ENCODE data around the gene KRT24. TPM values are rescaled to one million over a fixed set of nuclear protein-coding genes. Genes with fewer than 3 reads are reported as not detected.

The KRT24 gene
- total and polyA plus RNA-seq, 3 donors from 2014 or later: 0.12 TPM; not detected in 2

DNA sequence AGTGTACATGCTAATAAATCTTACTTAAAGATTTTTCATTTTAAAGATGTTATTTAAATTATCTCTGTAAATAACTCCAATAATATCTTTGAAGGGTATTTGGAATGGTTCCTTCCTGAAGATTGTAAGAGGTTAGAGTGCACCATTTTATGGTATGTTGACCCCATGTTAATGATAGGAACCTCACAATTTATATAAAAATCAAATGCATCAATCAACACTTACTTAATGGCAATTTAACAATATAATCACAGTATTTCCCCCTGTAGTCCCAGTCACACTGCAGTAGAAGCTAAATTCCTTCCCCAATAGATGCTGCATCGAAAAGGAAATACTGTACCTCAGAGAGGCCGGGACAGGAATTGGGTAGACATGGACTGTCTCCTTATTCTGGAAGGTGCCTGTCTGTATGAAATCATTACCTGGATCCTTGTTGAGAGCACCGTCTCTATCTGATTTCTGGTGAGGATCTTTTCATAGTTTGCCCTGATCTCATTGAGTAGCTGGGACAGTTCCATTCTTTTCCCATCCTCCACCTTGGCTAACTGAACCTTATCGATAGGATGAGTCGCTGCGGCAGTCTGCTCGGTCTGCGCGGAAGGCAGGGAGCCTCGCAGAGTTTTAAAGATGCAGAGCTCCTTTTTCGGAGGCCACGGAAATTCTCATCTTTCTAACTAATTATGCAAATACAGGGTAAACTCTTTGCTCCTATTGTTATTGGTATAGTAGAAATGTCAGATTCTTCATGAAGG is 38.8 kb downstream of the KRT24 start, which contains the start of gene KRT222:
TSS of gene KRT222 (minus strand) at position 596 of the 752 bp plus-strand sequence. CDS start at position 518, 78 bp downstream.
- intact Hi-C loops (cut with DNase I; ENCODE audit: low total_unique reads): no loop called here
- TF ChIP-seq POLR2A (IDR thresholded peaks at IDR 0.05): no peak
- TF ChIP-seq, protein P1, sequence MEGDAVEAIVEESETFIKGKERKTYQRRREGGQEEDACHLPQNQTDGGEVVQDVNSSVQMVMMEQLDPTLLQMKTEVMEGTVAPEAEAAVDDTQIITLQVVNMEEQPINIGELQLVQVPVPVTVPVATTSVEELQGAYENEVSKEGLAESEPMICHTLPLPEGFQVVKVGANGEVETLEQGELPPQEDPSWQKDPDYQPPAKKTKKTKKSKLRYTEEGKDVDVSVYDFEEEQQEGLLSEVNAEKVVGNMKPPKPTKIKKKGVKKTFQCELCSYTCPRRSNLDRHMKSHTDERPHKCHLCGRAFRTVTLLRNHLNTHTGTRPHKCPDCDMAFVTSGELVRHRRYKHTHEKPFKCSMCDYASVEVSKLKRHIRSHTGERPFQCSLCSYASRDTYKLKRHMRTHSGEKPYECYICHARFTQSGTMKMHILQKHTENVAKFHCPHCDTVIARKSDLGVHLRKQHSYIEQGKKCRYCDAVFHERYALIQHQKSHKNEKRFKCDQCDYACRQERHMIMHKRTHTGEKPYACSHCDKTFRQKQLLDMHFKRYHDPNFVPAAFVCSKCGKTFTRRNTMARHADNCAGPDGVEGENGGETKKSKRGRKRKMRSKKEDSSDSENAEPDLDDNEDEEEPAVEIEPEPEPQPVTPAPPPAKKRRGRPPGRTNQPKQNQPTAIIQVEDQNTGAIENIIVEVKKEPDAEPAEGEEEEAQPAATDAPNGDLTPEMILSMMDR (IDR thresholded peaks at IDR 0.05): no peak
- Histone ChIP-seq H3K4me1 (no peaks in the 10 kb centered on the region), H3K9me3 (no peaks in the 10 kb centered on the region), H3K36me3 (ENCODE audit: low read depth, missing control alignments) (no peaks in the 10 kb centered on the region), H3K4me3 (no peak within 1 kb of the TSS), H3K27ac (no peak within 1 kb of the TSS), H3K27me3 (no peaks in the 10 kb centered on the region)
- WGBS, 2 donors: 9 to 11% methylated on average over 12 of the region's 12 CpGs
- DNase-seq: no peak

DNA sequence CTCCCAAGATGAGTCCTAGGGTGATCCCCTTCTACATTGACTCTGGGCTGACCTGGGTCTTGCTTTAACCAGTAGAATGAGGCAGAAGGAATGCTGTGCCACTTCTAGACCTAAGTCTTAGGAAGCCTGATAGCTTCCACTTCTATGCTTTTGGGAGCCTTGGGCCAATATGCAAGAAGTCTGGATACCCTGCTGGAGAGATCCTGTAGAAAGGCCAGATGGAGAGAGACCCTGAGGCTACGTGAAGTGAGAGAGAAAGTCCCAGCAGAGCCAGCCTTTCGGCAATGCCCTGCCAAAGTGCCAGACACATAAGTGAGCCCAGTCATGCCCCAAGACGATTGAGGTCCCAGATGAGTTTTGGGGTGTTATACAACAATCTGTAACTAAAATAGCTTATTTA is 40.3 kb downstream of the KRT24 start:
- Histone ChIP-seq H3K4me1 (no peaks in the 10 kb centered on the region), H3K27ac (no peak overlapping the region), H3K9me3 (no peaks in the 10 kb centered on the region), H3K4me3 (no peak overlapping the region), H3K27me3 (no peaks in the 10 kb centered on the region), H3K36me3 (ENCODE audit: low read depth, missing control alignments) (no peaks in the 10 kb centered on the region)
- WGBS, 2 donors: 91 to 92% methylated on average over 3 of the region's 3 CpGs
- no peak for DNase-seq
- no peak for TF ChIP-seq POLR2A (IDR thresholded peaks at IDR 0.05)
- TF ChIP-seq, protein P1 (IDR thresholded peaks at IDR 0.05): no peak
- intact Hi-C loops (cut with DNase I; ENCODE audit: low total_unique reads): no loop called here

DNA sequence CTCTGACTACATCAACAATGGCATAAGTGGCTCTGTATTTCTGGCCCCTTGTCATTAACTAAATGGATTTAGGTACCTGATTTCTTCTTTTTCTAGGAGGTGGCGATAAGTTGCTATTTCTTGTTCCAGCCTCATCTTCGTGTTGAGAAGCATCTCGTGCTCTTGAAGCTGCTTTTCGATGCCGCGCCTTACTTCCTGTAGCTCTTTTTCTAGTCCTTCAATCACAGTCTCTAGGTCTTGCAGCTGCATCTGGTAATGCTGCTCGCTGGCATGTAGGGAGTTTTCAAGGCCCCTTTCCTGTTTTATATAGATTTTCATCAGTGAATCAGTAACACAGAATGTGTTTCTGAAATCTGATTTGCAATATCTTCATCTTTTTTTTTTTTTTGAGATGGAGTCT is 43.6 kb downstream of the KRT24 start:
- Histone ChIP-seq H3K27ac (no peak overlapping the region), H3K4me1 (no peaks in the 10 kb centered on the region), H3K27me3 (no peaks in the 10 kb centered on the region), H3K4me3 (no peak overlapping the region), H3K9me3 (no peaks in the 10 kb centered on the region), H3K36me3 (ENCODE audit: low read depth, missing control alignments) (no peaks in the 10 kb centered on the region)
- TF ChIP-seq, protein P1 (IDR thresholded peaks at IDR 0.05): no peak
- no peak for TF ChIP-seq POLR2A (IDR thresholded peaks at IDR 0.05)
- 83 to 87% methylated on average over 7 of the region's 7 CpGs for WGBS, 2 donors
- no peak for DNase-seq
- intact Hi-C loops (cut with DNase I; ENCODE audit: low total_unique reads): no loop called here

DNA sequence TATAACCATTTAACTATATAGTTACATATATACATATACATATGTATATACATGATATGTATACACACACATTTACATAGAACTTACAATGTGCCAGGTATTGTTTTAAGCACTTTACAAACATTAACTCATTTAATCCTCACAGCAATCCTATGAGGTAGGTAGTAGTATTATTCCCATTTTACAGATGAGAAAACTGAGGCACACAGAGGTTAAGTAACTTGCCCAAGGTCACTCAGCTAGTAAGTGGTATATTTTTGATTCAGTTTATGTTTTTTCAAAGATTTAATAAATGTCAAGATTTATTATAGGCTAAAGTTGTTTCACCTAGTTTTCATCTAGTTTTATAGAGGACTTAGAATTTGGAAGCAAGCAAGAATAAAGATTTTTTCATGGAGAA is 45.2 kb downstream of the KRT24 start:
- Histone ChIP-seq H3K27me3 (no peaks in the 10 kb centered on the region), H3K9me3 (no peaks in the 10 kb centered on the region), H3K4me1 (no peaks in the 10 kb centered on the region), H3K36me3 (ENCODE audit: low read depth, missing control alignments) (no peaks in the 10 kb centered on the region), H3K4me3 (no peak overlapping the region), H3K27ac (no peak overlapping the region)
- no peak for DNase-seq
- TF ChIP-seq, protein P1 (IDR thresholded peaks at IDR 0.05): no peak
- TF ChIP-seq POLR2A (IDR thresholded peaks at IDR 0.05): no peak
- intact Hi-C loops (cut with DNase I; ENCODE audit: low total_unique reads): no loop called here

DNA sequence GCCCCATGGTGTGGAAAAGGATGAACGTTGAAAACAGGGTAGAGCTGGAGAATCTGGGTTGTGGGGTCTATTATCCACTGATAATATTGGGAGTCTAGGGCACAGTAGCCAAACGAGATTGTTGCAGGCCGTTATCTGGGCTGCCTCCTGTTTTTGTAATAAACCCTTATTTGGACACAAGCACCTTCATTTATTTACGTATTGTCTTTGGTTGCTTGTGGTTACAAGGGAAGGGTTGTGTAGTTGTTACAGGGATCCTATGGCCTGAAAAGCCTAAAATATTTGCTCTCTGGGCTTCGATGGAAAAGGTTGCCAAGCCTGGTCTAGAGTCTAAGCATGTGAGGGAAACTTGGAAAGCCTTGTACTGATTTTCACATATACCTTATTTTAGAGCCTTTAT is 51.6 kb downstream of the KRT24 start:
- Histone ChIP-seq H3K4me3 (no peak overlapping the region), H3K27ac (no peak overlapping the region), H3K27me3 (no peaks in the 10 kb centered on the region), H3K9me3 (no peaks in the 10 kb centered on the region), H3K36me3 (ENCODE audit: low read depth, missing control alignments) (no peaks in the 10 kb centered on the region), H3K4me1 (peaks cover 6% of the 10 kb centered on the region)
- intact Hi-C loops (cut with DNase I; ENCODE audit: low total_unique reads): no loop called here
- TF ChIP-seq POLR2A (IDR thresholded peaks at IDR 0.05): no peak
- TF ChIP-seq, protein P1 (IDR thresholded peaks at IDR 0.05): no peak
- DNase-seq: no peak
- WGBS, 2 donors: 66 to 70% methylated on average over 5 of the region's 5 CpGs
